GM12891 (cell line): ENCODE results near the gene BEST4.

Experiments
- DNase-seq: peaks from one replicate; pipeline ENCODE4 v3.0.0; 2011; ENCODE audit warnings: low spot score; ENCODE audit not compliant: insufficient read length
- FAIRE-seq: peaks from 2 replicates; lab custom pipeline; 2011; peaks lifted over from hg19 to GRCh38; lab: Jason Lieb, UNC
- PAX5 ChIP-seq: IDR thresholded peaks from 2 replicates; pipeline ENCODE4 v1.6.1; 2011; ENCODE audit warnings: low read length, moderate library complexity, mild to moderate bottlenecking; ENCODE audit not compliant: insufficient read depth, severe bottlenecking
- POLR2A ChIP-seq: IDR thresholded peaks from 2 replicates; pipeline ENCODE4 v1.6.1; 2011; ENCODE audit warnings: low read depth, low read length, control low read depth
- POLR2AphosphoS5 ChIP-seq: IDR thresholded peaks from 2 replicates; pipeline ENCODE4 v1.6.1; 2011; ENCODE audit warnings: low read depth, low read length, control low read depth
- POU2F2 ChIP-seq: IDR thresholded peaks from 2 replicates; pipeline ENCODE4 v1.6.1; 2011; ENCODE audit warnings: low read depth, mild to moderate bottlenecking, control low read depth, low read length, moderate library complexity
- SPI1 ChIP-seq: IDR thresholded peaks from 2 replicates; pipeline ENCODE4 v1.6.1; 2011; ENCODE audit warnings: low read depth, low read length, control low read depth
- TAF1 ChIP-seq: IDR thresholded peaks from 2 replicates; pipeline ENCODE4 v1.6.1; 2011; ENCODE audit warnings: low read depth, low read length, control low read depth

Gene BEST4

GRCh38 chr1:44808938-44809917, 21.3 kb upstream of the BEST4 start:
- TF ChIP-seq POLR2A (peak; percentile 79), PAX5 (no peak), POU2F2 (peak; percentile 39; the same call in 1 of the 2 replicates), SPI1 (peak; percentile 29), TAF1 (peak; percentile 66; the same call in 1 of the 2 replicates), POLR2AphosphoS5 (peak; percentile 75; the same call in 1 of the 2 replicates)
- DNase-seq (peak; percentile 73), FAIRE-seq (peak; percentile 96)

- FAIRE-seq (no peak), DNase-seq (no peak)
- TF ChIP-seq PAX5, result no peak
- TF ChIP-seq POLR2A, result no peak
- TF ChIP-seq SPI1, result no peak
- 0 out of 2 replicates have a peak, but pooled peaks have one; percentile 31 for TF ChIP-seq TAF1
- TF ChIP-seq POLR2AphosphoS5, result peak; percentile 0; the same call in 1 of the 2 replicates
- TF ChIP-seq POU2F2, result peak; percentile 74
Measured at GRCh38 chr1:44808063-44808937, 20.3 kb upstream of the BEST4 start, which contains the start of gene BTBD19. TSS of gene BTBD19 (plus strand) at chr1:44808523. CDS start at chr1:44808821, 298 bp downstream.

- TF ChIP-seq PAX5 (no peak), POLR2A (peak; percentile 67; the same call in 1 of the 2 replicates), POLR2AphosphoS5 (peak; percentile 76), POU2F2 (no peak), SPI1 (peak; percentile 58), TAF1 (no peak)
- FAIRE-seq (peak; percentile 91), DNase-seq (no peak)
Measured at GRCh38 chr1:44807364-44808062, 19.5 kb upstream of the BEST4 start.

- DNase-seq (no peak), FAIRE-seq (peak; percentile 16)
- TF ChIP-seq SPI1, result peak; percentile 59; the same call in 1 of the 2 replicates
- no peak for TF ChIP-seq PAX5
Measured at GRCh38 chr1:44806704-44807363, 18.9 kb upstream of the BEST4 start, which contains the start of gene DYNLT4. TSS of gene DYNLT4 (minus strand) at chr1:44807351. CDS start at chr1:44806668, 683 bp downstream.

GRCh38 chr1:44806025-44806703, 18.2 kb upstream of the BEST4 start:
- FAIRE-seq (no peak), DNase-seq (no peak)
- TF ChIP-seq PAX5 (no peak), POU2F2 (no peak), SPI1 (no peak), POLR2AphosphoS5 (no peak), TAF1 (no peak), POLR2A (no peak)

- 0 out of 2 replicates have a peak, but pooled peaks have one; percentile 33 for TF ChIP-seq POLR2A
- TF ChIP-seq SPI1, result no peak
- no peak for FAIRE-seq
- no peak for DNase-seq
Measured at GRCh38 chr1:44805311-44806024, 17.5 kb upstream of the BEST4 start.

GRCh38 chr1:44803312-44804095, 15.5 kb upstream of the BEST4 start:
- FAIRE-seq, result no peak
- TF ChIP-seq POLR2A, result no peak
- TF ChIP-seq POU2F2, result no peak
- TF ChIP-seq TAF1, result no peak
- TF ChIP-seq PAX5, result no peak
- no peak for TF ChIP-seq POLR2AphosphoS5
- no peak for DNase-seq
